ENCODE data around the gene MTG1.

The MTG1 gene

GRCh38 chr10:133390597-133391248 lies 3.2 kb upstream of the MTG1 start:
- H3K4me3 ChIP-seq (ENCODE audit: low read length in 2 of 2) = no peak overlapping the region
- no peak overlapping the region for H3K9ac ChIP-seq (ENCODE audit: low read length in 2 of 2)
- H3K36me3 ChIP-seq (ENCODE audit: control insufficient read depth in 2 of 2, insufficient read depth in 2 of 2, low read length in 2 of 2) = peaks cover 0 to 4% of the 10 kb centered on the region in 2 donors
- peaks cover 11% of the 10 kb centered on the region for H3K4me1 ChIP-seq (ENCODE audit: control insufficient read depth, insufficient read depth, low read length)
- no peaks in the 10 kb centered on the region for H3K27me3 ChIP-seq (ENCODE audit: control insufficient read depth in 1 of 2, insufficient read depth in 2 of 2, low read length in 2 of 2)
- H3K9me3 ChIP-seq (ENCODE audit: control insufficient read depth in 2 of 2, low read length in 2 of 2) = no peaks in the 10 kb centered on the region
- no peak overlapping the region for H3K27ac ChIP-seq (ENCODE audit: low read length)

GRCh38 chr10:133391249-133391635 lies 2.7 kb upstream of the MTG1 start:
- peaks cover 0 to 7% of the 10 kb centered on the region in 2 donors for H3K36me3 ChIP-seq (ENCODE audit: control insufficient read depth in 2 of 2, insufficient read depth in 2 of 2, low read length in 2 of 2)
- H3K4me3 ChIP-seq (ENCODE audit: low read length in 2 of 2) = no peak overlapping the region
- no peak overlapping the region for H3K9ac ChIP-seq (ENCODE audit: low read length in 2 of 2)
- no peaks in the 10 kb centered on the region for H3K9me3 ChIP-seq (ENCODE audit: control insufficient read depth in 2 of 2, low read length in 2 of 2)
- no peak overlapping the region for H3K27ac ChIP-seq (ENCODE audit: low read length)
- no peaks in the 10 kb centered on the region for H3K27me3 ChIP-seq (ENCODE audit: control insufficient read depth in 1 of 2, insufficient read depth in 2 of 2, low read length in 2 of 2)
- peaks cover 11% of the 10 kb centered on the region for H3K4me1 ChIP-seq (ENCODE audit: control insufficient read depth, insufficient read depth, low read length)

DNA sequence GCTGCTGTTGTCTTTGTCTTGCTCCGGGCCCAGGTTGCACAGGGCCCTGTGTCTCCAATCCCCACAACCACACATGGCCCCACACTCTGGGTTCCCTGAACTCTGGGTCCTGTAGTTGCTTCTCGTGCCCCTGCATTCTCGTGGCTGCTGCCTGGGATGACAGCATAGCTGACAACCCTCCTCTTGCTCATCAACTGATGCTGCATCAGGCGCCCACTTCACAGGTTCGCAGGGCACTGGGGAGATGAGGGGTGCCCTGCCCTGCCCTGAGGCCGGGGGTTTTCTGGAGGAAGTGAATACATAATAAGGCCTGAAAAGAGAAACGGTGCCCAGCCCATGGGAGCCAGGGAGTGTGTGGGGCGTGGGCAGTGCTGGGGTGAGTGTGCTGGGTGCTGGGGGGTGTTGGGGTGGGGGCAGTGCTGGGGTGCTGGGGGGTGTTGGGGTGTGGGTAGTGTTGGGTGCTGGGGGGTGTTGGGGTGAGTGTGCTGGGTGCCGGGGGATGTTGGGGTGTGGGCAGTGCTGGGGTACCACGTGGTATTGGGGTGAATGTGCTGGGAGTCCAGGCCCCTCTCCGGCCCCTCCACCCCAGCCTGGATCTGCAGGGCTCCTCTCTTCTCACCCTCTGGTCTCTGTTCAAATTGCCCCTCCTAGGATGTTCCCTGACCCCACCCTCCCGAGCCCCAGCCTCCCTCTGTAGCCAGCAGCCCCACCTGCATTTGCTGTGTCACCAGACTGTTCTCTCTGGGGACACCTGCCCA lies 2.0 kb upstream of the MTG1 start:
- Histone ChIP-seq H3K9ac (ENCODE audit: low read length in 2 of 2) (no peak overlapping the region), H3K27ac (ENCODE audit: low read length) (no peak overlapping the region), H3K27me3 (ENCODE audit: control insufficient read depth in 1 of 2, insufficient read depth in 2 of 2, low read length in 2 of 2) (no peaks in the 10 kb centered on the region), H3K36me3 (ENCODE audit: control insufficient read depth in 2 of 2, insufficient read depth in 2 of 2, low read length in 2 of 2) (peaks cover 0 to 11% of the 10 kb centered on the region in 2 donors), H3K4me3 (ENCODE audit: low read length in 2 of 2) (no peak overlapping the region), H3K9me3 (ENCODE audit: control insufficient read depth in 2 of 2, low read length in 2 of 2) (no peaks in the 10 kb centered on the region), H3K4me1 (ENCODE audit: control insufficient read depth, insufficient read depth, low read length) (peaks cover 11% of the 10 kb centered on the region)

GRCh38 chr10:133393401-133394063 lies 425 bp upstream of the MTG1 start:
- Histone ChIP-seq H3K27ac (ENCODE audit: low read length) (no peak overlapping the region), H3K27me3 (ENCODE audit: control insufficient read depth in 1 of 2, insufficient read depth in 2 of 2, low read length in 2 of 2) (no peaks in the 10 kb centered on the region), H3K9me3 (ENCODE audit: control insufficient read depth in 2 of 2, low read length in 2 of 2) (no peaks in the 10 kb centered on the region), H3K4me3 (ENCODE audit: low read length in 2 of 2) (peak overlapping the region; percentile 11 to 89), H3K9ac (ENCODE audit: low read length in 2 of 2) (no peak overlapping the region), H3K36me3 (ENCODE audit: control insufficient read depth in 2 of 2, insufficient read depth in 2 of 2, low read length in 2 of 2) (peaks cover 1 to 15% of the 10 kb centered on the region in 2 donors), H3K4me1 (ENCODE audit: control insufficient read depth, insufficient read depth, low read length) (peaks cover 11% of the 10 kb centered on the region)

DNA sequence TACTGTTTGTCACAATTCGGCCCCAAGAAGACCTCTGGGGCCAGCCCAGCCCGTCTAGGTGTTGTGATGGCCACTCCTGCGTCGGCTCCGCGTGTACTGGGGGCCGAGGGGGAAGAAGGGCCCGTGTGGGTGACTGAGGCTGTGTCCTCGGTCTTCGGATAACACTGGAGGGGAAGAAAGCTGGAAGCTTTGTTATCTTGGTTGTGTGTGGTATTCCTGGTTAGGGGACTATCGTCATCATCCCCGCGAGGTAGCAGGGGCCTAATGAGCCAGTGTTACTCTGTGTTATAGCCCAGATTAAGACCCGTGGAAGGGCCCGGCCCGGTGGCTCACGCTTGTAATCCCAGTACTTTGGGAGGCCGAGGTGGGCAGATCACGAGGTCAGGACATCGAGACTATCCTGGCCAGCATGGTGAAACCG lies 854 bp downstream of the MTG1 start:
- H3K4me3 ChIP-seq (ENCODE audit: low read length in 2 of 2) = peak overlapping the region; percentile 89 to 97
- peaks cover 11% of the 10 kb centered on the region for H3K4me1 ChIP-seq (ENCODE audit: control insufficient read depth, insufficient read depth, low read length)
- H3K9ac ChIP-seq (ENCODE audit: low read length in 2 of 2) = peak overlapping the region; percentile 89 to 97
- H3K27me3 ChIP-seq (ENCODE audit: control insufficient read depth in 1 of 2, insufficient read depth in 2 of 2, low read length in 2 of 2) = no peaks in the 10 kb centered on the region
- peaks cover 5 to 24% of the 10 kb centered on the region in 2 donors for H3K36me3 ChIP-seq (ENCODE audit: control insufficient read depth in 2 of 2, insufficient read depth in 2 of 2, low read length in 2 of 2)
- H3K9me3 ChIP-seq (ENCODE audit: control insufficient read depth in 2 of 2, low read length in 2 of 2) = no peaks in the 10 kb centered on the region
- peak overlapping the region; percentile 41 for H3K27ac ChIP-seq (ENCODE audit: low read length)

DNA sequence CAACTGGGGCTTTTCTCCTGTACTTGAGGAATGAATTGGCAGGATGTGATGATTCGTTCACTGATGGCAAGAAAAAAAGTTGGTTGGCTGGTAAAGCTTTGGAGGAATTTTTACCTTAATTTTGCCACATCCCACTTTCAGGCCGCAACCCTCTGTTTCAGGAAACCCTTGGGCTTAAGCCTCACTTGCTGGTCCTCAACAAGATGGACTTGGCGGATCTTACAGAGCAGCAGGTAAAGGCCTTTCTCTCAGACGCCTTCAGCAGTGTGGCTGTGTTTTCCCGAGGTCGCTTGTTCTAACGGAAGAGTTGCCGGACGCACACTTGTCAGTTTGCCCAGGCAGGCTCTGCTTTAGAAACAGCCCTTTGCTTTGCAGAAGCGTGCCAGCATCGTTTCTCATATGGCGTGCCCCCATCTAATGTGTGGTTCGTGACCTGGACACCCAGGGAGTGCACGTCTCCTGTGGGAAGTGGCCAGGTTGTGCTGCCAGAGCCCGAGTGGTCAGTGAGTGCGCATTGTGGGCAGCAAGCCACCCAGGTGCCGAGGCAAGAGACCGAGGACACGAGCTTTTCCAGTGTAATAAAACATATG lies 2.2 kb downstream of the MTG1 start:
- Histone ChIP-seq H3K4me1 (ENCODE audit: control insufficient read depth, insufficient read depth, low read length) (peaks cover 11% of the 10 kb centered on the region), H3K4me3 (ENCODE audit: low read length in 2 of 2) (no peak overlapping the region), H3K27me3 (ENCODE audit: control insufficient read depth in 1 of 2, insufficient read depth in 2 of 2, low read length in 2 of 2) (no peaks in the 10 kb centered on the region), H3K9ac (ENCODE audit: low read length in 2 of 2) (no peak overlapping the region), H3K9me3 (ENCODE audit: control insufficient read depth in 2 of 2, low read length in 2 of 2) (no peaks in the 10 kb centered on the region), H3K36me3 (ENCODE audit: control insufficient read depth in 2 of 2, insufficient read depth in 2 of 2, low read length in 2 of 2) (peaks cover 9 to 34% of the 10 kb centered on the region in 2 donors), H3K27ac (ENCODE audit: low read length) (no peak overlapping the region)

DNA sequence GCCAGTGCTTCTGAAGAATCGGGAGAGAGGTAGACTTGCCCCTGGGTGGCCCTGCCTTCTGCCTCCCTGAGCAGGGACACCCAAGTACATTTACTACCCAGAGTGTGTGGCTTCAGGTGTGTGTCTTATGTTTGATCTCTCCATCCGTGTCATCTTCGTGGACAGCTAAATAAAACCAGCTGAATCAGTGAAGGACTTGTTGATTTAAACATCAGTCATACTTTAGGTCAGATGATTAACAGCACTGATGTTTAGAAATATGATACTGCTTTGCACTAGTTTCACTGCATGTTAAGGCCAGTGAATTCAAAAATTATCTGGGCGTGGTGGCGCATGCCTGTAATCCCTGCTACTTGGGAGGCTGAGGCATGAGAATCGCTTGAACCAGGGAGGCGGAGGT lies 4.0 kb downstream of the MTG1 start:
- Histone ChIP-seq H3K4me1 (ENCODE audit: control insufficient read depth, insufficient read depth, low read length) (peaks cover 11% of the 10 kb centered on the region), H3K27ac (ENCODE audit: low read length) (no peak overlapping the region), H3K36me3 (ENCODE audit: control insufficient read depth in 2 of 2, insufficient read depth in 2 of 2, low read length in 2 of 2) (peaks cover 23 to 43% of the 10 kb centered on the region in 2 donors), H3K27me3 (ENCODE audit: control insufficient read depth in 1 of 2, insufficient read depth in 2 of 2, low read length in 2 of 2) (no peaks in the 10 kb centered on the region), H3K9me3 (ENCODE audit: control insufficient read depth in 2 of 2, low read length in 2 of 2) (no peaks in the 10 kb centered on the region), H3K4me3 (ENCODE audit: low read length in 2 of 2) (no peak overlapping the region), H3K9ac (ENCODE audit: low read length in 2 of 2) (no peak overlapping the region)

DNA sequence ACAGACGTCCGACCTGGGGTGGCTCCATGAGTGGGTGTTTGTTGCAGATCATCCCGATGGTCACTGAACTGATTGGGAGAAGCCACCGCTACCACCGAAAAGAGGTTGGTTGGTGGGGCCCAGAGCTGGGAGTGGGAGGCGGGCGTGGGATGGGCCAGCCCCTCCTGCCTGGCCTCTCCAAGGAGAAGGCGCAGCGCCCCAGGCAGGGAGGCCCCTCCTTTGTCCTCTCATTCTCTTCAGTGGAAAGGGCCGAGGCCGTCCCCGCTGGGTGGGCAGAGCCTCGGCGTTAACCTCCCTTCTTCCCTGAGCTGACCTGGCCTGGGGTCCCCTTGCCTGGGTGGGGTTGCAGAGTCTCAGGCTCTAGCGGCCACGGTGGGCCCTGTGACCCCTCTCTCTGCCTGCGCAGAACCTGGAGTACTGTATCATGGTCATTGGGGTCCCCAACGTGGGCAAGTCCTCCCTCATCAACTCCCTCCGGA lies 5.2 kb downstream of the MTG1 start:
- H3K36me3 ChIP-seq (ENCODE audit: control insufficient read depth in 2 of 2, insufficient read depth in 2 of 2, low read length in 2 of 2) = peaks cover 28 to 49% of the 10 kb centered on the region in 2 donors
- H3K9ac ChIP-seq (ENCODE audit: low read length in 2 of 2) = no peak overlapping the region
- H3K4me3 ChIP-seq (ENCODE audit: low read length in 2 of 2) = no peak overlapping the region
- H3K4me1 ChIP-seq (ENCODE audit: control insufficient read depth, insufficient read depth, low read length) = peaks cover 11% of the 10 kb centered on the region
- H3K27me3 ChIP-seq (ENCODE audit: control insufficient read depth in 1 of 2, insufficient read depth in 2 of 2, low read length in 2 of 2) = no peaks in the 10 kb centered on the region
- no peaks in the 10 kb centered on the region for H3K9me3 ChIP-seq (ENCODE audit: control insufficient read depth in 2 of 2, low read length in 2 of 2)
- H3K27ac ChIP-seq (ENCODE audit: low read length) = no peak overlapping the region

DNA sequence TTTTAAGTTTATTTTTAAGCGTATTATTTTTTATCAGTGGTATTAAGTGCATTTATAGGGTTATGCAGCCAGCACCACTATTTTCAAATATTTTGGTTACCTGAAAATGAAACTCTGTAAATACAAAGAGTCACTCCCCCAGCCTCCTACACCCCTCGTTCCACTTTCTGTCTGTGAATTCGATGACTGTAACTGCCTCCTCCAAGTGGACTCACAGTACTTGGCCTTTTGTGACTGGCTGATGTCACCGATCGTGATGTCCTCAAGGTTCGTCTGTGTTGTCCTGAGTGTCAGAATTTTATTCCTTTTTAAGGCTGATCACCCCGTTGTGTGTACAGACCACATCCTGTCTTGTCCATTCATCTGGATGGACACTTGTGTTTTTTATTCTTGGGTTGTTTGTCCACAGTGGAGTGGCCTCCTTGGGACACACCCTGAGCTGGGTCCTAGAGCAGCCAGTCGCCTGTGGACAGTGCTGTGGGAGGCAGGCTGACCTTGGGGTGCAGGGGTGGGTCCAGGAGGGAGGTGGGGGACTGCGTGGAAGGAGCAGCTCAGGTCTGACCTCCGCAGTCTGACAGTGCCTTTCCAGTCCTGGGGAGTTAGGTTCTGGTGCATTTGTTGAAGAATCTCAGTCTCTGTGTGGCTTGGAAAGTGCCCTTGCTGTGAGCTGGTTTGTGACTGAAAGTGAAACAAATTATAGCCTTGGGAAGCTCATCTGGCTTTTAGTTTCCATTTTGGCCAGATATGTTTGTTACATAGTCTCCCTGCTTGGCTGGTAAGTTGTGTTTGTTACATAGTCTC lies 6.9 kb downstream of the MTG1 start:
- peaks cover 29 to 55% of the 10 kb centered on the region in 2 donors for H3K36me3 ChIP-seq (ENCODE audit: control insufficient read depth in 2 of 2, insufficient read depth in 2 of 2, low read length in 2 of 2)

GRCh38 chr10:133401500-133401899 lies 7.5 kb downstream of the MTG1 start:
- Histone ChIP-seq H3K27me3 (ENCODE audit: control insufficient read depth in 1 of 2, insufficient read depth in 2 of 2, low read length in 2 of 2) (no peaks in the 10 kb centered on the region), H3K9ac (ENCODE audit: low read length in 2 of 2) (no peak overlapping the region), H3K27ac (ENCODE audit: low read length) (no peak overlapping the region), H3K9me3 (ENCODE audit: control insufficient read depth in 2 of 2, low read length in 2 of 2) (no peaks in the 10 kb centered on the region), H3K4me3 (ENCODE audit: low read length in 2 of 2) (no peak overlapping the region), H3K36me3 (ENCODE audit: control insufficient read depth in 2 of 2, insufficient read depth in 2 of 2, low read length in 2 of 2) (peaks cover 30 to 50% of the 10 kb centered on the region in 2 donors), H3K4me1 (ENCODE audit: control insufficient read depth, insufficient read depth, low read length) (no peaks in the 10 kb centered on the region)

More for the DNA sequence above, 6.9 kb downstream of the MTG1 start:
- Histone ChIP-seq H3K4me3 (ENCODE audit: low read length in 2 of 2) (no peak overlapping the region), H3K9me3 (ENCODE audit: control insufficient read depth in 2 of 2, low read length in 2 of 2) (no peaks in the 10 kb centered on the region), H3K27me3 (ENCODE audit: control insufficient read depth in 1 of 2, insufficient read depth in 2 of 2, low read length in 2 of 2) (no peaks in the 10 kb centered on the region), H3K9ac (ENCODE audit: low read length in 2 of 2) (no peak overlapping the region), H3K27ac (ENCODE audit: low read length) (no peak overlapping the region), H3K4me1 (ENCODE audit: control insufficient read depth, insufficient read depth, low read length) (no peaks in the 10 kb centered on the region)

Measured in stomach smooth muscle (tissue), 2 donors.